ENCODE measurements around the gene HIVEP2. TPM values are rescaled to one million over a fixed set of nuclear protein-coding genes. Genes with fewer than 3 reads are reported as not detected.

HIVEP2 gene
- polyA plus RNA-seq, 2 of the 4 experiments (the other 2 are of a cell fraction) = 2.2 to 2.6 TPM

GRCh38 chr6:142902636-142903053 lies 42.3 kb downstream of the HIVEP2 start:
- WGBS (ENCODE audit: missing lambda C conversion rate) = 4% methylated on average over 4 of the region's 4 CpGs
- TF ChIP-seq BHLHE40 (IDR thresholded peaks at IDR 0.05; ENCODE audit: low read depth, low read length) (no peak), HES2 (IDR thresholded peaks at IDR 0.05) (no peak), CEBPB (IDR thresholded peaks at IDR 0.05) (peak in 1 of 2 experiments; percentile 41; a peak in 2 of 4 replicates), HOXB5 (CRISPR knock-in tag; IDR thresholded peaks at IDR 0.05) (no peak), FOSL2 (IDR thresholded peaks at IDR 0.05) (no peak), FOSL2 (CRISPR knock-in tag; IDR thresholded peaks at IDR 0.05) (peak; percentile 35; the same call in 1 of the 2 replicates), SMC3 (IDR thresholded peaks at IDR 0.05) (peak; percentile 11; the same call in 1 of the 3 replicates), ELK1 (IDR thresholded peaks at IDR 0.05; ENCODE audit: low read depth, low read length) (no peak), FOXS1 (CRISPR knock-in tag; IDR thresholded peaks at IDR 0.05) (no peak), FOSB (CRISPR knock-in tag; IDR thresholded peaks at IDR 0.05) (no peak), CBX8 (IDR thresholded peaks at IDR 0.05) (no peak), GATA3 (IDR thresholded peaks at IDR 0.05; ENCODE audit: borderline replicate concordance) (peak; percentile 23; the same call in 1 of the 2 replicates), EP300 (IDR thresholded peaks at IDR 0.05) (no peak), POLR2A (IDR thresholded peaks at IDR 0.05; ENCODE audit: low read length) (no peak), ZFP36 (IDR thresholded peaks at IDR 0.05; ENCODE audit: borderline replicate concordance, partially characterized antibody) (no peak), MAFK (IDR thresholded peaks at IDR 0.05; ENCODE audit: partially characterized antibody) (no peak), HDAC2 (IDR thresholded peaks at IDR 0.05) (no peak), RCOR1 (IDR thresholded peaks at IDR 0.05; ENCODE audit: low read depth, low read length) (no peak), ESRRA (IDR thresholded peaks at IDR 0.05; ENCODE audit: borderline replicate concordance, low read length) (no peak), PBX3 (IDR thresholded peaks at IDR 0.05) (no peak)
- Histone ChIP-seq H3K4me3 (no peak overlapping the region), H3K27ac (peak overlapping the region in 1 of 2 experiments; percentile 17; a peak in 1 of 6 replicates), H3K9me3 (no peaks in the 10 kb centered on the region), H3K4me2 (peak overlapping the region; percentile 70), H3K4me1 (peaks cover 21% of the 10 kb centered on the region; the same call in 2 of the 3 replicates)
- ChIA-PET POLR2A (no interaction called here), CTCF (interaction anchor here (1.5 kb wide), 1 partner anchor 11 kb away, joined by 4 read pairs; no protein-coding TSS in a partner anchor)
- ATAC-seq (peak; percentile 80 to 94; a peak in 5 of 6 replicates), DNase-seq (ENCODE audit: low read depth in 1 of 2, low spot score in 1 of 2) (peak in 1 of 2 experiments; percentile 65), FAIRE-seq (no peak)

- Histone ChIP-seq H3K4me3 (no peak overlapping the region), H3K4me2 (no peak overlapping the region), H3K9me3 (no peaks in the 10 kb centered on the region), H3K27ac (no peak overlapping the region), H3K4me1 (peaks cover 21% of the 10 kb centered on the region; the same call in 2 of the 3 replicates)
- 91% methylated on average over 6 of the region's 6 CpGs for WGBS (ENCODE audit: missing lambda C conversion rate)
- ATAC-seq = no peak
- FAIRE-seq = no peak
- TF ChIP-seq PHF8 (IDR thresholded peaks at IDR 0.05; ENCODE audit: borderline replicate concordance, low read depth) (no peak), BCL3 (IDR thresholded peaks at IDR 0.05) (no peak), RARB (CRISPR knock-in tag; IDR thresholded peaks at IDR 0.05) (no peak), MAZ (IDR thresholded peaks at IDR 0.05; ENCODE audit: borderline replicate concordance, low read depth, low read length) (no peak), MAFK (IDR thresholded peaks at IDR 0.05; ENCODE audit: partially characterized antibody) (no peak), POLR2A (IDR thresholded peaks at IDR 0.05; ENCODE audit: low read length) (no peak), NFE2L2 (conservative IDR thresholded peaks at IDR 0.05; ENCODE audit: low read length) (no peak), KDM1A (IDR thresholded peaks at IDR 0.05; ENCODE audit: low read depth) (no peak), CHD2 (IDR thresholded peaks at IDR 0.05; ENCODE audit: low read length, partially characterized antibody) (no peak), JUNB (IDR thresholded peaks at IDR 0.05) (no peak), KDM5A (IDR thresholded peaks at IDR 0.05) (no peak), ZSCAN20 (CRISPR knock-in tag; IDR thresholded peaks at IDR 0.05) (no peak), JUN (IDR thresholded peaks at IDR 0.05) (no peak), NR3C1 (IDR thresholded peaks at IDR 0.05) (no peak), ZFP36 (IDR thresholded peaks at IDR 0.05; ENCODE audit: borderline replicate concordance, partially characterized antibody) (no peak), CBX2 (IDR thresholded peaks at IDR 0.05; ENCODE audit: borderline replicate concordance, low read depth) (no peak)
- no peak for DNase-seq (ENCODE audit: low read depth in 1 of 2, low spot score in 1 of 2)
- CTCF ChIA-PET = interaction anchor here (1.2 kb wide), 1 partner anchor 98 kb away, joined by 3 read pairs; no protein-coding TSS in a partner anchor
- POLR2A ChIA-PET = no interaction called here
These were observed 43.4 kb downstream of the HIVEP2 start for GRCh38 chr6:142901611-142902010.
